ENCODE results near the gene CDK18. TPM values are rescaled to one million over a fixed set of nuclear protein-coding genes. Genes with fewer than 3 reads are reported as not detected.

CDK18 gene
- total RNA-seq, 2 donors from 2014 or later = 5.8 to 5.9 TPM

DNA sequence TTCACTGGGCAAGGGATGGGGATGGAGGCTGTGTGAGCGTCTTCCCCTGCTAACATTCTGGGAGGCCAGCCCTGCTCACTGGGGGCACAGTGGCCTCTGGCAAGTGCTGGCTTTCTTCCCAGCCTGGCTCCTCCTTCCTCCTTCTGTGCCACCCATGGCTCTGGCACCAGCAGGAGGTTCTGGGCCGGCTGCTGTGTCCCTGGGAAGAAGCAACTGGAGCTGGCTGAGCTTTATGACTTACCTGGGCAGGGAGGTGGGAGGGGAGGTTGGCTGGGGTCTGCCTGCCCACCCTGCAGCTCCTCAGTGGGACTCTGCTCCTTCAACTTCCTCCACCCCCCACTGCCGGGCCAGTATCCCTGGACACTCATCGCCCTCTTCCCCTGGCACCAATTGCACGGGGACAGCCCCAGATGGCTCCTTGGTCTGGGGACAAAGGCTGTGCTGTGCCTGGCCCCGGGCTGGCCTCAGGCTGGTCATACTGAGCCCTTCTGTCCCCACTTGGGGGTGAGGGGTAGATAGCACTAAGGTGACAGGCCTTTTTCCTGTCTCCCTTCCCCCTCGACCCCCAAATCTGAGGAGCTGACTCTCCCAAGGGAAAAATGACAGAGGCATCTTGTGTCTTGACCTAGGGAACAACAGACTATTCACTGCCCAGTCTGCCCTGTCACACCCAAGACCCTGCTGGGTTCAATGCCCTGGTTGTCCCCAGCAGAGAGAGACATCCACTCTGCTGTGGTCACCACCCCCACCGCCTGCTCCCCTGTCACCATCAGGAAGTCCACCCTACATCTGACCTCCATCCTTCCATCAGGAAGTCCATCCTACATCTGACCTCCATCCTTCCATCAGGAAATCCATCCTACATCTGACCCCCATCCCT lies 14.4 kb downstream of the CDK18 start:
- intact Hi-C loops (cut with DNase I) = no loop called here
- peak; percentile 55 for DNase-seq (ENCODE audit: low spot score)

DNA sequence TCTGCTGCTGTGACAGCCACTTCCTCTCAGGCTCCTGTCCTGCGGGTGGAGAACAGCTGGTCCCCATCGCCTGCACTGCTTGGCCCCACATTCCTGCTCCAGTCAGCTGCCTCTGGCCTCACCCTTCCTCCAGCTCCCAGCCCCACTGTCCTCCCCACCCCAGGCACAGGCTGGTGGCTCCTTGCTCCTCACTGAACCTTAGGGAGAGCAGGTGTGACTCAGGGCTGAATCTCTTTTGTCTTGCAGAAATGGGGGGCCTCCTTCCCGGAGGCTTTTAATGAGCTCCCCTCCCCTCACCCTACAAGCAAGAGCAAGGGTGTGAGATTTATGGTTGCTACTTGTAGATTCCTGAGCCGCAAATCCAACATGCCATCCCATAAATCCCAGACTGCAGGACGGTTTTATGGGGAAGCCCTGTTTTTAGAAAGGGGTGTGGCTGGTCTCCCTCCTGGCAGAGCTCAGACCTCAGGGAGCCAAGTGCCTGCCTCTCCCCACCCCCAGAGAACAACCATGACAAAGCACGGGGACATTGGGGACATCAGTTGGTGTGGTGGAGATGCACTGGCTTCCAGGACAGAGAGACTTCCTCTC lies 15.2 kb downstream of the CDK18 start:
- intact Hi-C loops (cut with DNase I) = loop anchor here in 1 of 2 donors (10.0 kb wide), 1 partner anchor 165 kb away; the partner anchor contains the start of gene KLHDC8A
- DNase-seq (ENCODE audit: low spot score) = no peak

DNA sequence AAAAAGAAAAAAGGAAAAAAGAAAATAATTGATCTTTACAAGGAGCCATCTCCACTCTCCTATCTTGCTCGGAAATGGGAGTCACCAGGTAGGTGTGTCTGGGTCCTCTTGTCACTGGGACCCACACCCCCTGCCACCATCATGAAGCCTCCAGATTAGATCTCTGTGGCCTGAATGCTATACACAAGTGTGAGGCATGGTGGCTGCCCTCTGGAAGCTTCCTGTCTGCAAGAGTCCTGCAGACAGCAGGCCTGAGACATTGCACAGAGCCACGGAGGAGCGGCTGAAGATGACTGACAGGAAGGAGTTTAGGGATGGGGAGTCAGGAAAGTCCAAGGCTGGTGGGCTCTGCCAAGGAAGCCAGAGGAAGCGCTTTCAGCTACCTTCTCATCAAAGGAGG lies 16.2 kb downstream of the CDK18 start:
- DNase-seq (ENCODE audit: low spot score) = peak; percentile 50
- intact Hi-C loops (cut with DNase I) = loop anchor here in 1 of 2 donors (10.0 kb wide), 1 partner anchor 166 kb away; the partner anchor contains the start of gene KLHDC8A

DNA sequence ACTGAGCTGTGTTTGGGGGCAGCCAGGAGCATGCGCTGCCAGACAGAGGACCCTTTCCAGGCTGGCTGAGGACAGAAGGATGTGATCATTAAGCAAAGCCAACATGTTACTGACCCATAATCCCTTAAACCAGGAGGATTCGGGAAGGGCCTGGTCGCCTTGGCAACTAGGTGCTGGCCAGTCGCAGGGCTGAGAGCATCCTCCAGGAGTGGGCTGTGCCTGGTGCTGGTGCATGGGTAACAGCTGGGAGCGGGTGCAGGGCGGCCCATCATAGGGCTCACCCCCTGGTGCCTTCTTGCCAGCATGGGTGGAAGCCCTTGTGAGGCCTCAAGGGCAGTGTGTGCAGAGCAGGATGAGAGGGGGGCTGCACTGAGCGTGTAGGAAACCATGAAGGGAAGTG lies 17.2 kb downstream of the CDK18 start:
- DNase-seq (ENCODE audit: low spot score) = no peak
- intact Hi-C loops (cut with DNase I) = loop anchor here in 1 of 2 donors (2.0 to 10.0 kb wide), 2 partner anchors 31 to 167 kb away; partner anchors contain the start of gene KLHDC8A

DNA sequence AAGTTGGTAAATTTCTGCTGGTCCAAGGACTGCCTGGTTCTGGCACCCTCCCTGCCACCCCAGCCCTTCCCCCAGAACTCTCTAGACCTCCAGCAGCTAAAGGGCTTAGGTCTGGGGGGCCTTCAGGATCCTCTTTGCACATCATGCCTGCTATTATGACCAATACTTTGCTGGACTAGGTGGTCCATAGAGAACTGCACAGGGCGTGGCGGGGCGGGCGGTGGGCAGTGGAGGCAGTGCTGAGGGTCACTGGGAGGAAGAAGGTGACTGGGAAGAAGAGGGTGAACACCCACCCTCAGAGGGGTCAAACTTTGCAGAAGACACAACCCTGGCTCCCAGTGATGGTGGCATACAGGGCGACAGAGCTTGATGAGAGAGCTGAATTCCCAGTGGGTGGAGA lies 18.2 kb downstream of the CDK18 start:
- no peak for DNase-seq (ENCODE audit: low spot score)
- intact Hi-C loops (cut with DNase I) = loop anchor here in 1 of 2 donors (2.0 to 10.0 kb wide), 2 partner anchors 32 to 168 kb away; partner anchors contain the start of gene KLHDC8A

DNA sequence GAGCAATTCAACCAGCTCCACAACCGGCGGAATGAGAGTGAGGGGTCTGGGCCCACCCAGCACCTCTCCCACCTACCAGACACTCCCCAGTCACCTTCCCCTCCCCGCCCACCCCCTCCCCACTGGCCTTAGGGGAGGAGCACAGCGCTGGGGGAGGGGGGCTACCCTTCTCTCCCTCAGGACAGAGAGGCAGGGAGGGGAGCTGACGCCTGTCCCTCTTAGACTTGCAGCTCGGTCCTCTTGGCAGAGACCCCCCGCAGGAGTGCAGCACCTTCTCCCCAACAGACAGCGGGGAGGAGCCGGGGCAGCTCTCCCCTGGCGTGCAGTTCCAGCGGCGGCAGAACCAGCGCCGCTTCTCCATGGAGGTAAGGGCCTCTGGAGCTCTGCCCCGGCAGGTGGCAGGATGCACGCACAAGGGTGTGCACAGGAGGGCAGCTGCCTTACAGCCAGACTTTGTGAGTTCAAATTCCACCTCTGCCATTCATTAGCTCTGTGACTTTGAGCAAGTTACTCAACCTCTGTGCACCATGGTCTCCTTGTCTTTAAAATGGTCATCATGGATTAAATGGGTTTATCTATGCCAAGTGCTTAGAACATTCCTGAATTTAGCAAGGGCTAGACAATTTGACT lies 18.9 kb downstream of the CDK18 start:
- DNase-seq (ENCODE audit: low spot score) = peak; percentile 48
- intact Hi-C loops (cut with DNase I) = loop anchor here in 1 of 2 donors (2.0 to 10.0 kb wide), 2 partner anchors 33 to 169 kb away; partner anchors contain the start of gene KLHDC8A

DNA sequence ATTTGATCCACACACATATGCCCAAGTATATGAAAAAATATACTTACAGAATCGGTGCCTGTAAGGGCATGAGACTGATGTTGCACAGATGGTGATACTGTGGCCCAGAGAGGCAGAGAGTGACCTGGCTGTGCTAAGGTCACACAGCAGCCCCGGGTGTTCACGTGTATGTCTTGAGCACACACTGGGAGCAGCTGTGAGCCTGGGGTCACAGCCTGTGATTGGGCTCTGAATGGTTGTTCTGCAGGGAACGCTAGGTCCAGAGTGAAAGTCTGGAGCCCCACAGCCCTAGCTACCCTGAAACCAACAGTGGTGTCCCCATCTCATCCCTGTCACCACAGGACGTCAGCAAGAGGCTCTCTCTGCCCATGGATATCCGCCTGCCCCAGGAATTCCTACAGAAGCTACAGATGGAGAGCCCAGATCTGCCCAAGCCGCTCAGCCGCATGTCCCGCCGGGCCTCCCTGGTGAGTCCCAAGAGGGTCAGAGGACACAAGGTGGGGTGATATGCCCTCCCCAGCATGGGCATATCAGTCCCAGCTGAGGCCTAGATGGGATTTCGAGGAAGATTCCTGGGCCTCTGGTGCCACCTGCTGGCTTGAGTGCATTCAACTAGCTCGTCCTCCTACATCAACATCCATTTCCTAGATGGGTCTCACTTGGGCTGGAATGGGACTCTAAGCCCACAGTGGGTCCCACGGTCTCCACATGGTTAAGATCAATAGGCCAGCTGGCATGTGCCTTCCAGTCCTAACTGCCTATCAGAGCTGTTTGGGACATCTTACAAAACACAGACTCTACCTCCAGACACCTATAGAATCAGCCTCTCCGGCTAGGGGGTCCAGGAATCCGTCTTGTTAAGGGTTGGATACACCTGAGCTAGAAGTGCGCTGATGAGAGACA lies 19.7 kb downstream of the CDK18 start:
- intact Hi-C loops (cut with DNase I) = loop anchor here (1.0 to 10.0 kb wide), 3 partner anchors 33 to 169 kb away; partner anchors contain the start of gene KLHDC8A (in 1 of the 2)
- peak; percentile 93 for DNase-seq (ENCODE audit: low spot score)

DNA sequence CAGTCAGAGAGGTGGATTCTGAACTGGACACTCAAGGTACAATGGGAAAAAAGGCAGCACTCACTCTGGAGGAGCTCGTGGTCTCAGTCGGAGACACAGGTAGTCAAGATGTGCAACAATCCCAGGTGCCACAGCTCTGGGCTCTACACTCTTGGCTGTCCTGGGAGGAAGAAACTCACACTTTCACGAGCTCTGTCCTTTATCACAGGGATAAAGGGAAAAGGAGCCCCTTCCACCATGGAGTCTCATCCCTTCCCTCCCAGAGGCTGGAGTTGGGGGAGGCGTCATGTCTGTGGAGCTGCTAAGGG lies 20.3 kb downstream of the CDK18 start:
- intact Hi-C loops (cut with DNase I) = loop anchor here (1.0 to 10.0 kb wide), 3 partner anchors 37 to 170 kb away; partner anchors contain the start of gene KLHDC8A (in 1 of the 2)
- no peak for DNase-seq (ENCODE audit: low spot score)

DNA sequence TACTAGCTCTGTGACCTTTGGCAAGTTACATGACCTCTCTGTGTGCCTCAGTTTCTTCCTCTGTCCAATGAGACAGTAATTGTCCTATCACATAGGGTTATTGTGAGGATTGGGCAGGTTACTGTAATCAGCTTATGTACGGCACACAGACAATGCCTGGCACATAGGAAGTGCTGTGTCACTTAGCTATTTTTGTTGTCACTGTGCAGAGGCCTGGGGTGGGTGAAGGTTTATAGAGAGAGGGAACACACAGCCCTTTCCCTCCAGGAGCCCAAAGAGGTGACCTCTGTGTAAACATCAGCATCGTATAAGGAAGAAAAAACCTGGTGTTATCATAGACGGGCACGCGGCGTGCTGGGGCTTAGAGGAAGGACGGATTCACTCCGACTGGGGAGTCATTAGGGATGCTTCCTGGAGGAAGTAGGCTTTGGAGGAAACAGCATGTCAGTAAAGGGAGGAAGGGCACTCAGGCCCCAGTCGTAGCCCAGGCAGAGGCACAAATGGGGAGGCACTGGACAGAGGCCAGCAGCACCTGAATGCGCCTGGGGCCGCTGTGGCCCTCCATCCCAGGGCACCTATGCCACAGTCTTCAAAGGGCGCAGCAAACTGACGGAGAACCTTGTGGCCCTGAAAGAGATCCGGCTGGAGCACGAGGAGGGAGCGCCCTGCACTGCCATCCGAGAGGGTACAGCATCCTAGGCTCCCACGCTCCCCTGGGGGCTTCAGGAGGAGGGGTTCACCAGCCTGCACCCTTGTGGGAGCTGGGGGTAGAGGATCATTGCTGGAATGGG lies 21.2 kb downstream of the CDK18 start:
- intact Hi-C loops (cut with DNase I) = loop anchor here in 1 of 2 donors (5.0 to 10.0 kb wide), 2 partner anchors 132 to 171 kb away; partner anchors contain the start of gene KLHDC8A
- DNase-seq (ENCODE audit: low spot score) = no peak

DNA sequence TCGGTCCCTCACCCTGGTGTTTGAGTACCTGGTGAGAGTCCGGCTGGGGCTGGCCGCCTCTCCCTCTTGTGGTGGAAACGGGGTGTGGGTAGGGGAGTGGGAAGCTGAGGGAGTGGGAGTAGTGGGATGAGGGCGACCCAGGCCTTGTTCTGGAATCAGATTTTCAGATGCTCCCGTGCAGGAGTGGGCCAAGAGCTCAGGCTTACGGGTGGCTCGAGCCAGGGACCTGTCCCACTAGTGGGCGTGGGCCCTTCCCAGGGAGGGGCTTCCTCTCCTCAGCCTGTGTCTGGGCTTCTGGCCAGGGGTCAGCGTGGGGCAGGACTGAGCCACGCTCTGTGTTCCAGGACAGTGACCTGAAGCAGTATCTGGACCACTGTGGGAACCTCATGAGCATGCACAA lies 22.0 kb downstream of the CDK18 start:
- no peak for DNase-seq (ENCODE audit: low spot score)
- intact Hi-C loops (cut with DNase I) = loop anchor here in 1 of 2 donors (5.0 to 10.0 kb wide), 2 partner anchors 131 to 172 kb away; partner anchors contain the start of gene KLHDC8A

DNA sequence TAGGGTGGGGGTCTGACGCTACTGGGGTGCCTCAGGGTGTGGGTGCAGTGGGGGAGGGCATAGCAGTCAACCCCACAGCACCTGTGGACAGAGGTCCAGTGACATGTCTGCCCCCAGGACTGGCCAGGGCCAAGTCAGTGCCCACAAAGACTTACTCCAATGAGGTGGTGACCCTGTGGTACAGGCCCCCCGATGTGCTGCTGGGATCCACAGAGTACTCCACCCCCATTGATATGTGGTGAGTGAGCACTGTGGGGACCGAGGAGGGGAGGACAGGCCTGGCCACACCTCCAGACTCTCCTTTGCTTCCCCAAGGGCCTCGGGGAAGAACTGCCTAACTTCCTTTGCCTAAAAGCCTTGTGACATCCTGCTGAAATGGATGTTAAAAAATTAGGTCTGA lies 23.5 kb downstream of the CDK18 start:
- intact Hi-C loops (cut with DNase I) = loop anchor here (2.0 to 10.0 kb wide), 3 partner anchors 129 to 173 kb away; partner anchors contain the start of gene KLHDC8A (in 1 of the 2)
- DNase-seq (ENCODE audit: low spot score) = no peak

DNA sequence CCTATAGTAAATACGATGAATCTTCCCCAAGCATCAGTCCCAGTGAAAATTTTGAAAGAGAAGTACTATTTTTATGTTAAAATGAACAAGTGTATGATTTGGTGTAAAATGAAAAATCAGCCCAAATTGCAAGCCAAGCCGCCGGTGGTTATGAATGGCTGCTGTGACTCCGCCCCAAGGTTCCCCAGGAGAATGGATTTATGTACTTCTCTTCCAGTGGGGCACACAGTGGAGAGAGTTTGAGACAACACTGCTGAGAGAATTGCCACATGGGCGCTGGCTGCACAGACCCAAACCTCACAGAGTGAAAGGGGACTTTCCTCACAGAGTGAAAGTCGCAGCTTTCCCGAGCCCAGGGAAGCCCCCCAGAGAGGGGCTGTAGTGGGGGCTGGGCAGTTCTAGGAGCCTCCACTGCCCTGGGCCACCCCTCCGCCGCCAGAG lies 24.0 kb downstream of the CDK18 start:
- peak; percentile 79 for DNase-seq (ENCODE audit: low spot score)
- intact Hi-C loops (cut with DNase I) = loop anchor here (2.0 to 10.0 kb wide), 3 partner anchors 128 to 174 kb away; partner anchors contain the start of gene KLHDC8A (in 1 of the 2)

DNA sequence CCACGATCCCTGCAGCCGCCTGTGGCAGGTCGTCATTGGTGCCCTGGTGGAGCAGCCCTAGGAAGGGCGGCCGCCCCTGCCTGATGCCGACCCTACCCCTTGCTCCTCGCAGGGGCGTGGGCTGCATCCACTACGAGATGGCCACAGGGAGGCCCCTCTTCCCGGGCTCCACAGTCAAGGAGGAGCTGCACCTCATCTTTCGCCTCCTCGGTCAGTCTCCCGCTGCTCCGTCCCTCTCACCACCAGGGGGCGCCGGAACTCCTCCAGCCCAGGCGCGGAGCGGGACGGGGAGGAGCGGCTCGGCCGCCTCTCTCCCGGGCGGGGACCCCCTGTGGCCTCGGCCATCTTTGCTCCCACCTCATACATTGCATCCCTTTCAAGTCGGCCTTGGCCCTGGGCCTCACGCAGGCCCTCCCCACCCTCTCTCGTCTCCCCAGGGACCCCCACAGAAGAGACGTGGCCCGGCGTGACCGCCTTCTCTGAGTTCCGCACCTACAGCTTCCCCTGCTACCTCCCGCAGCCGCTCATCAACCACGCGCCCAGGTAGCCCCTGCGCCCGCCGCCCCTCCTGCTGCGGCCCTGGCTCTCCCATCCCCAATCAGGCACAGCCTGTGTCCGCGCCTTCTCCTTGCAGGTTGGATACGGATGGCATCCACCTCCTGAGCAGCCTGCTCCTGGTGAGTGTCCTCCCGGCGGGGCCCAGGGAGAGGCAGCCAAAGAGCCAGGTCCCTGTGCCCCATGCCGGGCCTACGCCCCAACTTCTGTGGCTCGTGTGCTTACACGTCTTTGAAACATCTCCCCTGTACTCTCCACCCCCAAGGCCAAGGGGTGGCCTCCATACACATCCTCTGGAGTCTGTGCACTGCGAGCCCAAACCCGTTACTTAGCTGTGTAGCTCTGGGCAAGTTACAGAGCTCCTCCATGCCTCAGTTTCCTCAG lies 24.7 kb downstream of the CDK18 start:
- intact Hi-C loops (cut with DNase I) = loop anchor here (1.0 to 10.0 kb wide), 4 partner anchors 128 to 179 kb away; partner anchors contain the start of gene KLHDC8A (in 1 of the 2)
- DNase-seq (ENCODE audit: low spot score) = peak; percentile 94

DNA sequence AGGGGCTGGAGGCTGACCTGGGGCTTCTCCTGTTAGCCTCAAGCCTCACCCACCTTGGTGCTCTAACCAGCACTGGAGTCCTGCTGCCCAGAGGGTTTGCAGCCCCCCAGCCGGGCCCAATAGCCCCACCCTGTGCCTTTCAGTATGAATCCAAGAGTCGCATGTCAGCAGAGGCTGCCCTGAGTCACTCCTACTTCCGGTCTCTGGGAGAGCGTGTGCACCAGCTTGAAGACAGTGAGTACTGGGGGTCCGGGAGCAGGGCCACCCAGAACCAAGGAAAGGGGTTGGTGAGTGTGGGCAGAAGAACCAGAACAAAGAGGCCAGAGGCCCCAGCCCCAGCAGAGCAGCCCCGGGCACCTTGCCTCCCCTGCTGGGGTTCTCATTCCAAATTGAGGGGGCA lies 25.6 kb downstream of the CDK18 start:
- intact Hi-C loops (cut with DNase I) = no loop called here
- no peak for DNase-seq (ENCODE audit: low spot score)

DNA sequence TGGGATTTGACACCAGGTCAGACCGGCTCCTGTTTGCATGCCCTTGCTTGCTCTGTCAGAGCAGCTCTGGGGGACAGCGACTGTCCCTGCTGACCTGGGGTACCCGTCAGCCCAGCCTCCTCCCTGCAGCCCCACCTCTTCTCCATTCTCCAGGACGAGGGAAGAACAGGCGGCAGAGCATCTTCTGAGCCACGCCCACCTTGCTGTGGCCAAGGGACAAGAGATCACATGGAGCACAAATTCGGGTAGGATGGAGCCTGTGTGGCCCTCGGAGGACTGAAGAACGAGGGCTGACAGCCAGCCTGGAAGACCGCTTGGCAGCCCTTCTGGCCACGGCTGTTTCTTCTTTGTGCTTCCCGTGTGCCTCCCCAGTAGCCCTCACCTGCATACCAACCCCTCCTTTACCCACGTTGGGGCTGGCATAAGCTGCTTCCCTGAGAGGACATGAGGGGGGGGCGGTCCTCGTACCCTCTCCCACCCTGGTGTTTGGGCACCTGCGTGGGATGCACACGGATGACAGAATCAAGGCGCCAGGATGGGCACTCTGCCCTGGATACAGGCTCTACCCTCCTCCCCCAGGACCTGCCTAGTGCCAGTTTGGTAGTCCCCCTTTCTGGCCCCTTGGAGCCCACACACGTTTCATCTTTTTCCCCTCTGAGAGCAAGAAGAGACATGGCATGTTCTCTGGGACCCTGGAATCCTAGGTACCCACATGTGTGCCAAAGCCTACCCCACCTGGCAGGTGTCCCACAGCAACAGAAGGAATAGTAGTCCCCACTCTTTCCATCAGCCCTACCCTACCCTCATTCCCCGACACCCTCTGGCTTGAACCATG lies 26.9 kb downstream of the CDK18 start:
- intact Hi-C loops (cut with DNase I) = no loop called here
- no peak for DNase-seq (ENCODE audit: low spot score)
